IMR-90 (cell line): Measurements from ENCODE around the gene DUSP7. TPM values are rescaled to one million over a fixed set of nuclear protein-coding genes. Genes with fewer than 3 reads are reported as not detected.

Source experiments
- ATAC-seq: fragments of 200-7000 bp; cut with Tn5 transposase; 2 replicates; pipeline ENCODE4 v1.9.1; 2020; ENCODE audit warnings: low read depth, mild to moderate bottlenecking, moderate library complexity
- BruUV-seq: library from RNA; stranded (reverse); fragments of 400-500 nt; replicated peaks from 2 replicates; lab custom pipeline; 2021; lab: Mats Ljungman, UMichigan
- CTCF ChIA-PET: fragments of 300-600 bp; formaldehyde crosslinking; extraction: SDS; loops from one replicate; lab custom pipeline; 2021; ENCODE audit warnings: antibody characterized with exemption; lab: Yijun Ruan, JAX
- POLR2A ChIA-PET: fragments of 300-600 bp; sonication (Branson Sonifier 250); formaldehyde crosslinking; loops from one replicate; lab custom pipeline; 2022; ENCODE audit warnings: antibody characterized with exemption; ENCODE audit not compliant: unreplicated experiment; lab: Charles Lee
- DNase-seq: peaks from one replicate; pipeline ENCODE4 v3.0.0; 2013
- H2AFZ ChIP-seq: replicated peaks from 2 replicates; pipeline ENCODE3; 2013; ENCODE audit warnings: low read length, mild to moderate bottlenecking; ENCODE audit not compliant: poor library complexity
- H2AK5ac ChIP-seq: 2 replicates; pipeline ENCODE4 v1.6.1; 2013; ENCODE audit warnings: low read depth, low read length, inconsistent platforms
- H2AK9ac ChIP-seq: replicated peaks from 2 replicates; pipeline ENCODE3; 2013; ENCODE audit warnings: mild to moderate bottlenecking, low read depth, low read length, moderate library complexity; ENCODE audit not compliant: poor library complexity
- H2BK120ac ChIP-seq: 2 replicates; pipeline ENCODE4 v1.6.1; 2013; ENCODE audit warnings: low read depth, low read length, inconsistent platforms
- H2BK15ac ChIP-seq: 3 replicates; pipeline ENCODE4 v1.6.1; 2013; ENCODE audit warnings: low read depth, low read length, inconsistent platforms
- H2BK20ac ChIP-seq: 2 replicates; pipeline ENCODE4 v1.6.1; 2013; ENCODE audit warnings: low read depth, mild to moderate bottlenecking, inconsistent platforms, low read length, moderate library complexity
- H2BK5ac ChIP-seq: 2 replicates; pipeline ENCODE4 v1.6.1; 2013; ENCODE audit warnings: mild to moderate bottlenecking, low read depth, low read length, inconsistent platforms; ENCODE audit not compliant: poor library complexity, severe bottlenecking
- H3K14ac ChIP-seq: replicated peaks from 2 replicates; pipeline ENCODE4 v1.6.1; 2013; ENCODE audit warnings: low read depth, low read length, inconsistent platforms
- H3K18ac ChIP-seq: 2 replicates; pipeline ENCODE4 v1.6.1; 2013; ENCODE audit warnings: low read depth, low read length, control low read depth
- H3K23ac ChIP-seq: 2 replicates; pipeline ENCODE4 v1.6.1; 2013; ENCODE audit warnings: low read depth, low read length, inconsistent platforms
- H3K27ac ChIP-seq: 2 replicates; pipeline ENCODE4 v1.5.1; 2013; ENCODE audit warnings: mild to moderate bottlenecking, control low read depth, low read length; ENCODE audit not compliant: insufficient read depth
- H3K27me3 ChIP-seq: 2 replicates; pipeline ENCODE4 v1.6.1; 2013; ENCODE audit warnings: low read length; ENCODE audit not compliant: control insufficient read depth, insufficient read depth
- H3K36me3 ChIP-seq: 2 replicates; pipeline ENCODE4 v1.6.1; 2013; ENCODE audit warnings: low read length, mixed read lengths; ENCODE audit not compliant: control insufficient read depth, insufficient read depth
- H3K4ac ChIP-seq: 2 replicates; pipeline ENCODE4 v1.6.1; 2013; ENCODE audit warnings: low read depth, low read length, inconsistent platforms
- H3K4me1 ChIP-seq: 2 replicates; pipeline ENCODE4 v1.6.1; 2013; ENCODE audit warnings: low read length, mixed read lengths; ENCODE audit not compliant: control insufficient read depth, insufficient read depth
- H3K4me2 ChIP-seq: 2 replicates; pipeline ENCODE4 v1.6.1; 2013; ENCODE audit warnings: low read depth, mild to moderate bottlenecking, control low read depth, low read length, moderate library complexity
- H3K4me3 ChIP-seq: 2 replicates; pipeline ENCODE4 v1.5.1; 2013; ENCODE audit warnings: low read depth, mild to moderate bottlenecking, control low read depth, low read length, moderate library complexity; ENCODE audit not compliant: insufficient read depth
- H3K56ac ChIP-seq: 2 replicates; pipeline ENCODE4 v1.6.1; 2013; ENCODE audit warnings: low read length, inconsistent platforms; ENCODE audit not compliant: insufficient read depth; ENCODE audit errors: extremely low read depth
- H3K79me1 ChIP-seq, 2 experiments: 2 replicates each; pipeline ENCODE4 v1.6.1; 2013; ENCODE audit warnings: low read length in 2 of 2, inconsistent platforms in 1 of 2, low read depth in 1 of 2
- H3K9ac ChIP-seq: 2 replicates; pipeline ENCODE4 v1.6.1; 2013; ENCODE audit warnings: low read depth, low read length, control low read depth
- H3K9me1 ChIP-seq: 2 replicates; pipeline ENCODE4 v1.6.1; 2013; ENCODE audit warnings: low read length, inconsistent platforms; ENCODE audit not compliant: insufficient read depth
- H3K9me3 ChIP-seq: 2 replicates; pipeline ENCODE4 v1.6.1; 2013; ENCODE audit warnings: low read length; ENCODE audit not compliant: control insufficient read depth, insufficient read depth
- H4K20me1 ChIP-seq: 2 replicates; pipeline ENCODE4 v1.6.1; 2013; ENCODE audit warnings: low read length, inconsistent platforms; ENCODE audit not compliant: insufficient read depth
- H4K5ac ChIP-seq: 2 replicates; pipeline ENCODE4 v1.6.1; 2013; ENCODE audit warnings: mild to moderate bottlenecking, low read depth, low read length, control low read depth
- H4K8ac ChIP-seq, 2 experiments: 2 replicates each; pipeline ENCODE4 v1.6.1; 2013; ENCODE audit warnings: low read depth in 2 of 2, low read length in 2 of 2, control low read depth in 1 of 2, inconsistent platforms in 1 of 2
- H4K91ac ChIP-seq: 2 replicates; pipeline ENCODE4 v1.6.1; 2013; ENCODE audit warnings: low read depth, low read length, inconsistent platforms; ENCODE audit not compliant: insufficient read depth
- FOS ChIP-seq: fragments of 150-350 bp; IDR thresholded peaks from 2 replicates; pipeline ENCODE4 v1.6.1; 2016; ENCODE audit warnings: low read depth, low read length
- MAFK ChIP-seq: IDR thresholded peaks from 2 replicates; pipeline ENCODE4 v1.6.1; 2012; ENCODE audit warnings: low read depth, low read length, improper control_type of control experiment
- MAZ ChIP-seq: IDR thresholded peaks from 2 replicates; pipeline ENCODE4 v1.6.1; 2012; ENCODE audit warnings: low read depth, mild to moderate bottlenecking, low read length, improper control_type of control experiment, moderate library complexity, borderline replicate concordance
- SMC3 ChIP-seq: fragments of 150-350 bp; IDR thresholded peaks from 2 replicates; pipeline ENCODE4 v1.6.1; 2016; ENCODE audit warnings: low read depth, mild to moderate bottlenecking, antibody characterized with exemption, low read length, moderate library complexity
- WGBS, 2 experiments: methylation state at CpG; one replicate each; pipeline versions ENCODE4 v1.1.5 to v1.1.7; 2013; ENCODE audit warnings: missing lambda C conversion rate in 2 of 2; ENCODE audit not compliant: insufficient read length in 1 of 2; ENCODE audit errors: extremely low coverage in 2 of 2; 5-methylcytosine and 5-hydroxymethylcytosine counted together
- dilution Hi-C: fragments of 300-500 bp; cut with HindIII; formaldehyde crosslinking; loops from one replicate; pipeline ENCODE4 v1.14.3; 2018; ENCODE audit warnings: low sequenced_read_pairs; ENCODE audit not compliant: unreplicated experiment
- in situ Hi-C: fragments of 300-500 bp; cut with MboI; formaldehyde crosslinking; loops from 3 replicates; pipeline ENCODE4 v1.14.3; 2019; ENCODE audit warnings: low sequenced_read_pairs, inconsistent platforms, mixed read lengths
- intact Hi-C: fragments of 100-400 bp; cut with micrococcal nuclease; formaldehyde crosslinking; loops from 2 replicates; pipeline ENCODE4 v1.10.0; 2022
- polyA plus RNA-seq, 3 experiments: library from polyadenylated mRNA; depleted of rRNA; stranded (reverse); fragments of >200 nt; gene quantifications; 2 replicates each; pipeline ENCODE4 v1.2.3, GENCODE V29; 2012; ENCODE audit warnings: low replicate concordance in 1 of 3
- total RNA-seq: library from RNA; depleted of rRNA; stranded (reverse); fragments of >200 nt; gene quantifications from 2 replicates; pipeline ENCODE4 v1.2.3, GENCODE V29; 2012

The DUSP7 gene
- total and polyA plus RNA-seq, 2 of the 4 experiments (the other 2 are of a cell fraction): 9.3 to 24.0 TPM

- peak overlapping the region; percentile 98 for H4K91ac ChIP-seq
- H2BK15ac ChIP-seq: peak overlapping the region; percentile 77; the same call in 2 of the 3 replicates
- H3K14ac ChIP-seq: peak overlapping the region; percentile 88
- H3K27me3 ChIP-seq: no peaks in the 10 kb centered on the region
- CTCF ChIA-PET: no interaction called here
- H4K20me1 ChIP-seq: no peaks in the 10 kb centered on the region
- H2BK120ac ChIP-seq: peak overlapping the region; percentile 99
- H2AK5ac ChIP-seq: peak overlapping the region; percentile 96
- H3K18ac ChIP-seq: peak overlapping the region; percentile 51
- H4K8ac ChIP-seq: peak overlapping the region; percentile 76 to 96
- H3K4me2 ChIP-seq: no peak overlapping the region
- H3K9me1 ChIP-seq: peaks cover 32% of the 10 kb centered on the region
- peak overlapping the region; percentile 57 for H4K5ac ChIP-seq
- BruUV-seq: no TSS peak
- TF ChIP-seq MAFK (no peak), SMC3 (no peak), FOS (no peak), MAZ (no peak)
- peak overlapping the region; percentile 98 for H3K4ac ChIP-seq
- H3K36me3 ChIP-seq: peaks cover 22% of the 10 kb centered on the region
- peak overlapping the region; percentile 89 for H3K27ac ChIP-seq
- dilution Hi-C loops: no loop called here
- in situ Hi-C loops: loop anchor here (5.0 kb wide), 1 partner anchor 35 kb away; no protein-coding TSS in a partner anchor
- intact Hi-C loops: loop anchor here (2.0 kb wide), 1 partner anchor 105 kb away; the partner anchor contains the start of gene PARP3
- no peak for DNase-seq
- H2AFZ ChIP-seq: peak overlapping the region; percentile 46
- peak overlapping the region; percentile 91 for H3K23ac ChIP-seq
- peak overlapping the region; percentile 93 for H2BK20ac ChIP-seq
- peak overlapping the region; percentile 95 for H2BK5ac ChIP-seq
- peaks cover 11 to 57% of the 10 kb centered on the region in 2 experiments for H3K79me1 ChIP-seq
- peak overlapping the region; percentile 63; the same call in 1 of the 2 replicates for H3K9ac ChIP-seq
- no peak for ATAC-seq
- H3K4me3 ChIP-seq: no peak overlapping the region
- H3K4me1 ChIP-seq: peaks cover 41% of the 10 kb centered on the region
- H3K9me3 ChIP-seq: no peaks in the 10 kb centered on the region
- POLR2A ChIA-PET: no interaction called here
- H3K56ac ChIP-seq: peak overlapping the region; percentile 92
- 75% methylated on average over 8 of the region's 20 CpGs; no CpG with 5 or more reads in 1 of the 2 experiments for WGBS, 2 experiments
- H2AK9ac ChIP-seq: peak overlapping the region; percentile 97
Measured at GRCh38 chr3:52047295-52047960, 8.9 kb downstream of the DUSP7 start.
